Caco-2 (cell line): ENCODE data around the gene ERC1. TPM values are rescaled to one million over a fixed set of nuclear protein-coding genes. Genes with fewer than 3 reads are reported as not detected.

Source experiments
- BruUV-seq: library from RNA; stranded (reverse); fragments of 400-500 nt; replicated peaks from 2 replicates; lab custom pipeline; 2021; lab: Mats Ljungman, UMichigan
- CTCF ChIA-PET: fragments of 300-600 bp; sonication (Branson Sonifier 250); formaldehyde crosslinking; loops from one replicate; lab custom pipeline; 2022; ENCODE audit warnings: antibody characterized with exemption; lab: Charles Lee
- POLR2A ChIA-PET: fragments of 300-600 bp; sonication (Branson Sonifier 250); formaldehyde crosslinking; loops from one replicate; lab custom pipeline; 2022; ENCODE audit warnings: antibody characterized with exemption; lab: Charles Lee
- DNase-seq, 2 experiments: peaks; one replicate each; pipeline versions ENCODE4 v3.0.0 to v3.0.0-alpha.2; 2020 to 2022
- H3K27me3 ChIP-seq: replicated peaks from 2 replicates; pipeline ENCODE4 v1.6.0; 2011; ENCODE audit warnings: low read length; ENCODE audit not compliant: control insufficient read depth, insufficient read depth
- H3K36me3 ChIP-seq: 2 replicates; pipeline ENCODE4 v1.5.1; 2011; ENCODE audit warnings: low read length; ENCODE audit not compliant: control insufficient read depth, insufficient read depth
- H3K4me1 ChIP-seq: fragments of 250-450 bp; sonication (Bioruptor Pico); 2 replicates; pipeline ENCODE4 v1.5.1; 2020; ENCODE audit warnings: mild to moderate bottlenecking
- H3K4me3 ChIP-seq: 2 replicates; pipeline ENCODE4 v1.5.1; 2011; ENCODE audit warnings: low read depth, mild to moderate bottlenecking, control low read depth, low read length
- H3K9me3 ChIP-seq: fragments of 250-450 bp; sonication (Bioruptor Pico); 2 replicates; pipeline ENCODE4 v1.5.1; 2020; ENCODE audit warnings: mild to moderate bottlenecking, moderate library complexity
- H3K27ac Mint-ChIP-seq: one replicate; pipeline ENCODE4 v1.8.0; 2022; ENCODE audit warnings: mixed read lengths; ENCODE audit not compliant: unreplicated experiment
- H3K27me3 Mint-ChIP-seq: one replicate; pipeline ENCODE4 v1.8.0; 2022; ENCODE audit warnings: mixed read lengths; ENCODE audit not compliant: insufficient read depth, unreplicated experiment
- H3K36me3 Mint-ChIP-seq: one replicate; pipeline ENCODE4 v1.8.0; 2022; ENCODE audit warnings: mild to moderate bottlenecking, mixed read lengths; ENCODE audit not compliant: insufficient read depth, unreplicated experiment
- H3K4me1 Mint-ChIP-seq: one replicate; pipeline ENCODE4 v1.8.0; 2022; ENCODE audit warnings: low read depth, mixed read lengths; ENCODE audit not compliant: unreplicated experiment
- H3K4me3 Mint-ChIP-seq: one replicate; pipeline ENCODE4 v1.8.0; 2022; ENCODE audit warnings: mild to moderate bottlenecking, moderate library complexity, mixed read lengths; ENCODE audit not compliant: unreplicated experiment
- H3K9me3 Mint-ChIP-seq: one replicate; pipeline ENCODE4 v1.8.0; 2022; ENCODE audit warnings: mixed read lengths; ENCODE audit not compliant: unreplicated experiment
- intact Hi-C: fragments of 100-400 bp; cut with micrococcal nuclease; formaldehyde crosslinking; loops from one replicate; pipeline ENCODE4 v1.10.0; 2022; ENCODE audit not compliant: unreplicated experiment
- total RNA-seq: library from RNA; stranded (reverse); gene quantifications from 2 replicates; pipeline ENCODE4 v1.2.3, GENCODE V29; 2022
- TF ChIP-seq, protein P1 (sequence below), 2 experiments: fragments of 200-600 bp in 1 of 2; IDR thresholded peaks; 1 replicate in 1 of 2; 2 replicates in 1 of 2; pipeline versions ENCODE4 v1.5.1 to v1.8.0; 2011 to 2022; ENCODE audit warnings: antibody characterized with exemption in 1 of 2, control low read depth in 1 of 2, inconsistent platforms in 1 of 2, low read depth in 1 of 2, low read length in 1 of 2, mild to moderate bottlenecking in 1 of 2, moderate library complexity in 1 of 2; ENCODE audit not compliant: insufficient read depth in 1 of 2, severe bottlenecking in 1 of 2, unreplicated experiment in 1 of 2

Gene ERC1
- total RNA-seq, 1 experiment from 2014 or later: 88.4 TPM

DNA sequence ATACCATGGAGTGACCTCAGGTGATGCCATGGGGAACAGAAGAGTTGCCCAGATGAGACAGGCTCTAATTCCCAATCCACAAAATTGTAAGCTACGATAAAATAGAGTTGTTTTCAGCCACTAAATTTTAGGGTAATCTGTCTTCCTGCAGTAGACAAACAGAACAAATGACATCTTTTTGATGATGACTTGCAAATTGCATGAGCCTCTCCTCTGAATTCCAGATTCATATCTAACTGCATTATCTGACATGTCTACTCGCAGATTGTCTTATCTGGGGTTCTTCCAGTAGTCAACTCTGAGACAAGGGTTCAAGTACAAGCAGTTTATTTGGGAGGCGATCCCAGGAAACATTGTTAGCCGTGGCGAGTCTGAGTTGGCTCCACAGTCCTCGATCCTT is 14.4 kb upstream of the ERC1 start:
- no peaks in the 10 kb centered on the region for H3K4me1 Mint-ChIP-seq

DNA sequence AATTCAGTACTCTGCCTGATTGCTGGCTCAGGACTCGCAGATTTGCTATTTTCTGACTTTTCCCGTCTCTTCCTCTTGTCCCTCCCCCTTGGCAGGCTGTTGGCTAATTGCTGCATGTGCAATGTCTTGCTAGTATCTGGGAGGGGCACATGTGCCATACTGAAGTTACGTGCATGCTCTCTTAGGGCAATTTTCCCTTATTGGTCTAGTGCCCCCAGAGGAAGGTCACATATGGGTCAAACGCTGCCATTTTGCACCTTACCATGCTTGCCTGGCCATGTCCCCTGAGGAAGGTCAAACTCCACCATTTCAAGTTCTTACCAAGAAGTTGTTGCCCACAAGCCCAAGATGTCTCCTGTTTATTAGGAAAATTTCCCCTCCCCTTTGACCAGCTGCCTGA is 13.9 kb upstream of the ERC1 start:
- POLR2A ChIA-PET: no interaction called here

More for the DNA sequence above, 14.4 kb upstream of the ERC1 start:
- Histone ChIP-seq H3K27me3 (no peaks in the 10 kb centered on the region), H3K9me3 (no peaks in the 10 kb centered on the region), H3K4me1 (no peaks in the 10 kb centered on the region), H3K4me3 (no peak overlapping the region), H3K36me3 (no peaks in the 10 kb centered on the region)
- H3K27me3 Mint-ChIP-seq: no peaks in the 10 kb centered on the region
- H3K36me3 Mint-ChIP-seq: no peaks in the 10 kb centered on the region
- TF ChIP-seq, protein P1, sequence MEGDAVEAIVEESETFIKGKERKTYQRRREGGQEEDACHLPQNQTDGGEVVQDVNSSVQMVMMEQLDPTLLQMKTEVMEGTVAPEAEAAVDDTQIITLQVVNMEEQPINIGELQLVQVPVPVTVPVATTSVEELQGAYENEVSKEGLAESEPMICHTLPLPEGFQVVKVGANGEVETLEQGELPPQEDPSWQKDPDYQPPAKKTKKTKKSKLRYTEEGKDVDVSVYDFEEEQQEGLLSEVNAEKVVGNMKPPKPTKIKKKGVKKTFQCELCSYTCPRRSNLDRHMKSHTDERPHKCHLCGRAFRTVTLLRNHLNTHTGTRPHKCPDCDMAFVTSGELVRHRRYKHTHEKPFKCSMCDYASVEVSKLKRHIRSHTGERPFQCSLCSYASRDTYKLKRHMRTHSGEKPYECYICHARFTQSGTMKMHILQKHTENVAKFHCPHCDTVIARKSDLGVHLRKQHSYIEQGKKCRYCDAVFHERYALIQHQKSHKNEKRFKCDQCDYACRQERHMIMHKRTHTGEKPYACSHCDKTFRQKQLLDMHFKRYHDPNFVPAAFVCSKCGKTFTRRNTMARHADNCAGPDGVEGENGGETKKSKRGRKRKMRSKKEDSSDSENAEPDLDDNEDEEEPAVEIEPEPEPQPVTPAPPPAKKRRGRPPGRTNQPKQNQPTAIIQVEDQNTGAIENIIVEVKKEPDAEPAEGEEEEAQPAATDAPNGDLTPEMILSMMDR (IDR thresholded peaks at IDR 0.05; ENCODE audit: insufficient read depth in 1 of 2, low read depth in 1 of 2, low read length in 1 of 2, severe bottlenecking in 1 of 2, unreplicated experiment in 1 of 2): no peak
- intact Hi-C loops: no loop called here
- H3K4me3 Mint-ChIP-seq: no peak overlapping the region
- no TSS peak for BruUV-seq
- H3K9me3 Mint-ChIP-seq: no peaks in the 10 kb centered on the region
- H3K27ac Mint-ChIP-seq: no peak overlapping the region
- POLR2A ChIA-PET: no interaction called here
- CTCF ChIA-PET: no interaction called here
- no peak for DNase-seq

DNA sequence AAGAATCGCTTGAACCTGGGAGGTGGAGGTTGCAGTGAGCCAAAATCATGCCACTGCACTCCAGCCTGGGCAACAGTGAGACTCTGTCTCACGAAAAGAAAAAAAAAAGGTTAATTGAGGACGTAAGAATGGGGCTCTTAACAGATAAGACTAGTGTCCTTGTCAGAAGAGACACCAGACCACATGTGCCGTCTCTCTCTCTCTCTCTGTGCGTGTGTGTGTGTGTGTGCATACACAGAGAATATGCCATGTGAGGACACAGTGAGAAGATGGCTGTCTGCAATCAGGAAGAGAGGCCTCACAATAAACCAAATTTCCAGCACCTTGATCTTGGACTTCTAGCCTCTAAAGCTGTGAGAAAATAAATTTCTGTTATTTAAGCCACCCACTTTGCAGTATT is 11.7 kb upstream of the ERC1 start:
- no peaks in the 10 kb centered on the region for H3K36me3 ChIP-seq
- Mint-ChIP-seq H3K9me3 (no peaks in the 10 kb centered on the region), H3K4me1 (no peaks in the 10 kb centered on the region), H3K27ac (no peak overlapping the region), H3K27me3 (no peaks in the 10 kb centered on the region), H3K36me3 (no peaks in the 10 kb centered on the region), H3K4me3 (no peak overlapping the region)
- H3K4me1 ChIP-seq: no peaks in the 10 kb centered on the region
- H3K4me3 ChIP-seq: no peak overlapping the region
- H3K27me3 ChIP-seq: no peaks in the 10 kb centered on the region
- ChIA-PET POLR2A (no interaction called here), CTCF (no interaction called here)
- TF ChIP-seq, protein P1 (IDR thresholded peaks at IDR 0.05; ENCODE audit: insufficient read depth in 1 of 2, low read depth in 1 of 2, low read length in 1 of 2, severe bottlenecking in 1 of 2, unreplicated experiment in 1 of 2): no peak
- no TSS peak for BruUV-seq
- no peaks in the 10 kb centered on the region for H3K9me3 ChIP-seq
- intact Hi-C loops: no loop called here
- DNase-seq: no peak

More for the DNA sequence above, 13.9 kb upstream of the ERC1 start:
- H3K36me3 Mint-ChIP-seq: no peaks in the 10 kb centered on the region
- BruUV-seq: no TSS peak
- H3K27ac Mint-ChIP-seq: no peak overlapping the region
- Histone ChIP-seq H3K4me3 (no peak overlapping the region), H3K36me3 (no peaks in the 10 kb centered on the region), H3K4me1 (no peaks in the 10 kb centered on the region), H3K9me3 (no peaks in the 10 kb centered on the region), H3K27me3 (no peaks in the 10 kb centered on the region)
- H3K9me3 Mint-ChIP-seq: no peaks in the 10 kb centered on the region
- H3K4me3 Mint-ChIP-seq: no peak overlapping the region
- DNase-seq: no peak
- intact Hi-C loops: no loop called here
- CTCF ChIA-PET: no interaction called here
- H3K27me3 Mint-ChIP-seq: no peaks in the 10 kb centered on the region
- TF ChIP-seq, protein P1 (IDR thresholded peaks at IDR 0.05; ENCODE audit: insufficient read depth in 1 of 2, low read depth in 1 of 2, low read length in 1 of 2, severe bottlenecking in 1 of 2, unreplicated experiment in 1 of 2): no peak
- no peaks in the 10 kb centered on the region for H3K4me1 Mint-ChIP-seq
